ENCODE data around the gene UMAD1.

GRCh38 chr7:7609330-7609729 is 31.2 kb upstream of the UMAD1 start:
- no peak for TF ChIP-seq CTCF (IDR thresholded peaks at IDR 0.05)
- no peak for TF ChIP-seq ZFX (IDR thresholded peaks at IDR 0.05; ENCODE audit: borderline replicate concordance)

Measured in 22Rv1 (cell line).